Vagina (tissue), 2 donors: ENCODE measurements around the gene CNTN5.

Source experiments
- CTCF ChIP-seq, 3 experiments: fragments of 450-650 bp in 2 of 3; fragments of 200-600 bp in 1 of 3; sonication (generic) in 1 of 3; IDR thresholded peaks; one replicate each; pipeline ENCODE4 v1.5.1; 2017 to 2019; ENCODE audit warnings: antibody characterized with exemption in 3 of 3, mild to moderate bottlenecking in 2 of 3, moderate library complexity in 2 of 3
- POLR2A ChIP-seq, 2 donors: fragments of 450-650 bp; IDR thresholded peaks; one replicate each; pipeline ENCODE4 v1.6.1; 2017; ENCODE audit warnings: antibody characterized with exemption in 2 of 2, mild to moderate bottlenecking in 2 of 2, moderate library complexity in 2 of 2

GRCh38 chr11:99640671-99641070 lies 619.9 kb downstream of the CNTN5 start:
- TF ChIP-seq CTCF (IDR thresholded peaks at IDR 0.05) (no peak), POLR2A (IDR thresholded peaks at IDR 0.05) (no peak)
